Prostate gland (tissue), 2 donors: ENCODE data around the gene AK8. TPM values are rescaled to one million over a fixed set of nuclear protein-coding genes. Genes with fewer than 3 reads are reported as not detected.

Source experiments
- DNase-seq: peaks from one replicate; pipeline ENCODE4 v3.0.0-alpha.2; 2019; ENCODE audit warnings: low spot score
- H3K27ac ChIP-seq, 2 donors: fragments of 200-600 bp; sonication (generic); 2 replicates each; pipeline ENCODE4 v1.5.1; 2017 to 2019
- H3K27me3 ChIP-seq: fragments of 200-600 bp; sonication (generic); replicated peaks from 2 replicates; pipeline ENCODE4 v1.5.1; 2019; ENCODE audit not compliant: insufficient read depth
- H3K36me3 ChIP-seq, 2 donors: fragments of 200-600 bp; sonication (generic); 1 replicate in 1 of 2; 2 replicates in 1 of 2; pipeline versions ENCODE4 v1.5.1 to v1.8.1; 2017 to 2019
- H3K4me1 ChIP-seq: fragments of 200-600 bp; sonication (generic); replicated peaks from 2 replicates; pipeline ENCODE4 v1.5.1; 2019
- H3K4me3 ChIP-seq, 2 donors: fragments of 200-600 bp; sonication (generic); 2 replicates each; pipeline ENCODE4 v1.5.1; 2017 to 2019
- H3K9me3 ChIP-seq: fragments of 200-600 bp; sonication (generic); 2 replicates; pipeline ENCODE4 v1.5.1; 2017
- POLR2A ChIP-seq: fragments of 450-650 bp; IDR thresholded peaks from one replicate; pipeline ENCODE4 v1.6.1; 2016; ENCODE audit warnings: antibody characterized with exemption, mild to moderate bottlenecking
- POLR2AphosphoS5 ChIP-seq: sonication (generic); formaldehyde crosslinking; IDR thresholded peaks from one replicate; pipeline ENCODE4 v1.6.1; 2017; ENCODE audit warnings: antibody characterized with exemption
- WGBS: methylation state at CpG from one replicate; pipeline ENCODE4 v1.1.5; 2018; 5-methylcytosine and 5-hydroxymethylcytosine counted together
- intact Hi-C: fragments of 100-400 bp; cut with DNase I; formaldehyde crosslinking; loops from one replicate; pipeline ENCODE4 v1.14.2; 2022
- total RNA-seq, 2 donors: library from RNA; depleted of rRNA; stranded (reverse); fragments of >200 nt; gene quantifications; one replicate each; pipeline ENCODE4 v1.1.0, GENCODE V29; 2016
- TF ChIP-seq, protein P1 (sequence below), 4 experiments: fragments of 200-600 bp in 2 of 4; fragments of 450-650 bp in 2 of 4; sonication (generic) in 2 of 4; IDR thresholded peaks; 1 replicate in 3 of 4; 2 replicates in 1 of 4; pipeline ENCODE4 v1.5.1; 2016 to 2019; ENCODE audit warnings: antibody characterized with exemption in 4 of 4, mild to moderate bottlenecking in 2 of 4, moderate library complexity in 2 of 4

AK8 gene
- total RNA-seq, 2 donors from 2014 or later: 3.3 to 4.1 TPM

DNA sequence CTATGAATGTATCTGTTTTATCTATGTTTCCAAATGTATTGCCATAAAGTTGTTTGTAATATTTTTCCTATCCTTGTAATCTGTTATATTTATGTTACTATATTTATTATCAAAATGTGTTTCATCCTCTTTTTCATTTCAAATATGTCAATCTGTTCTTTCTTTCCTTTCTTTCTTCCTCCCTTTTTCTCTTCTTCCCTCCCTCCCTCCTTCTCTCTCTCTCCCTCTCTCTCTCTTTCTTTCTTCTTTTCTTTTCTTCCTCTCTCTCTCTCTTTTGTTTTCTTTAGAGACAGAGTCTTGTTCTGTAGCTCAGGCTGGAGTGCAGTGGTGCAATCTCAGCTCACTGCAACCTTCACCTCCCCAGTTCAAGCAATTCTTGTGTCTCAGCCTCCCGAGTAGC, 116.5 kb downstream of the AK8 start:
- H3K4me1 ChIP-seq: no peaks in the 10 kb centered on the region
- H3K27ac ChIP-seq: no peak overlapping the region
- no peaks in the 10 kb centered on the region for H3K9me3 ChIP-seq
- 78% methylated on average over 1 of the region's 1 CpG for WGBS
- TF ChIP-seq POLR2AphosphoS5: no peak
- intact Hi-C loops: no loop called here
- H3K36me3 ChIP-seq: no peaks in the 10 kb centered on the region
- H3K27me3 ChIP-seq: no peaks in the 10 kb centered on the region
- no peak overlapping the region for H3K4me3 ChIP-seq
- no peak for DNase-seq

- DNase-seq: no peak
- WGBS: 75% methylated on average over 1 of the region's 1 CpG
- intact Hi-C loops: no loop called here
- no peaks in the 10 kb centered on the region for H3K36me3 ChIP-seq
- no peak overlapping the region for H3K4me3 ChIP-seq
- no peaks in the 10 kb centered on the region for H3K27me3 ChIP-seq
- H3K9me3 ChIP-seq: no peaks in the 10 kb centered on the region
- H3K27ac ChIP-seq: no peak overlapping the region
- TF ChIP-seq POLR2AphosphoS5 (no peak), POLR2A (no peak)
- TF ChIP-seq, protein P1, sequence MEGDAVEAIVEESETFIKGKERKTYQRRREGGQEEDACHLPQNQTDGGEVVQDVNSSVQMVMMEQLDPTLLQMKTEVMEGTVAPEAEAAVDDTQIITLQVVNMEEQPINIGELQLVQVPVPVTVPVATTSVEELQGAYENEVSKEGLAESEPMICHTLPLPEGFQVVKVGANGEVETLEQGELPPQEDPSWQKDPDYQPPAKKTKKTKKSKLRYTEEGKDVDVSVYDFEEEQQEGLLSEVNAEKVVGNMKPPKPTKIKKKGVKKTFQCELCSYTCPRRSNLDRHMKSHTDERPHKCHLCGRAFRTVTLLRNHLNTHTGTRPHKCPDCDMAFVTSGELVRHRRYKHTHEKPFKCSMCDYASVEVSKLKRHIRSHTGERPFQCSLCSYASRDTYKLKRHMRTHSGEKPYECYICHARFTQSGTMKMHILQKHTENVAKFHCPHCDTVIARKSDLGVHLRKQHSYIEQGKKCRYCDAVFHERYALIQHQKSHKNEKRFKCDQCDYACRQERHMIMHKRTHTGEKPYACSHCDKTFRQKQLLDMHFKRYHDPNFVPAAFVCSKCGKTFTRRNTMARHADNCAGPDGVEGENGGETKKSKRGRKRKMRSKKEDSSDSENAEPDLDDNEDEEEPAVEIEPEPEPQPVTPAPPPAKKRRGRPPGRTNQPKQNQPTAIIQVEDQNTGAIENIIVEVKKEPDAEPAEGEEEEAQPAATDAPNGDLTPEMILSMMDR (IDR thresholded peaks at IDR 0.05): no peak
- H3K4me1 ChIP-seq: no peaks in the 10 kb centered on the region
These were observed 118.0 kb downstream of the AK8 start for GRCh38 chr9:132760057-132760456.

GRCh38 chr9:132757016-132757415, 121.1 kb downstream of the AK8 start:
- DNase-seq: no peak
- Histone ChIP-seq H3K27ac (no peak overlapping the region), H3K36me3 (no peaks in the 10 kb centered on the region), H3K4me3 (no peak overlapping the region), H3K4me1 (no peaks in the 10 kb centered on the region), H3K27me3 (no peaks in the 10 kb centered on the region), H3K9me3 (no peaks in the 10 kb centered on the region)
- intact Hi-C loops: no loop called here
- TF ChIP-seq POLR2A (no peak), POLR2AphosphoS5 (no peak)
- TF ChIP-seq, protein P1 (IDR thresholded peaks at IDR 0.05): no peak
- WGBS: 86% methylated on average over 18 of the region's 18 CpGs

DNA sequence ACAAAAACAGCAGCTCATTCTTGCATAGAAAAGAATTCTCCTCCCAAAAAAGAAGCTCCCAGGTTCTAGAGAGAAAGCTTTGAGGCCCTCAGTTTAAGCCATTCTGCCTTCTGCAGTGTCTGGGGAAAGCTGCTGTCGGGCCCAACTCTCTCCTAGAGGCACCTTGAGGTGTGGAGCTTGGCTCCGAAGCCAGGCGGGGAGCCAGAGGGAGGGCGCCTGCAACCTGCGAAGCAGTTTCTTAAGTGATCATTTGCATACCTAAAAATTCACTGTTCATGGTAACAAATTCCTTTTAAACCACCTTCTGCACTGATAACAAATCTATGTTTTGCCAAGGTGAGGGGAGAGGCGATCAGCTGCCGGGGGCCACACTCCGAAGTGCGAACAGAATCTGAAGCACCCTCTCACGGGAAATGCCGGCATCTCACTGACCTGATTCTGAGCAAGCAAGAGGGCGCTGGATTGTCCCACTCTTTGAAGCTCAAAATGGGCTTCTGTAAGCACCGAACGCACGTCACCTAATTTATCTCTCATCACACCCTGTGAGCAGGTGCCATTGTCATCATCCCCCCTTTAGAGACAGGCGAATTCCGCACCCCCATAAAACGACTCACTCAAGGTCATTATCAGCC, 121.8 kb downstream of the AK8 start:
- 53% methylated on average over 18 of the region's 18 CpGs for WGBS
- no peak for DNase-seq
- TF ChIP-seq, protein P1 (IDR thresholded peaks at IDR 0.05): no peak
- TF ChIP-seq POLR2AphosphoS5 (no peak), POLR2A (no peak)
- Histone ChIP-seq H3K36me3 (no peaks in the 10 kb centered on the region), H3K9me3 (no peaks in the 10 kb centered on the region), H3K4me3 (no peak overlapping the region), H3K27ac (no peak overlapping the region), H3K4me1 (no peaks in the 10 kb centered on the region), H3K27me3 (no peaks in the 10 kb centered on the region)
- intact Hi-C loops: no loop called here

- no peaks in the 10 kb centered on the region for H3K27me3 ChIP-seq
- intact Hi-C loops: no loop called here
- H3K36me3 ChIP-seq: no peaks in the 10 kb centered on the region
- TF ChIP-seq POLR2A: no peak
- TF ChIP-seq, protein P1 (IDR thresholded peaks at IDR 0.05): no peak
- no peak for TF ChIP-seq POLR2AphosphoS5
- H3K27ac ChIP-seq: no peak overlapping the region
- no peaks in the 10 kb centered on the region for H3K9me3 ChIP-seq
- no peak overlapping the region for H3K4me3 ChIP-seq
- no peak for DNase-seq
- H3K4me1 ChIP-seq: no peaks in the 10 kb centered on the region
- WGBS: 99% methylated on average over 9 of the region's 9 CpGs
These were observed 123.0 kb downstream of the AK8 start for GRCh38 chr9:132755096-132755495.
